Stimulated activated CD4-positive, alpha-beta T cell treated with anti-CD3 and anti-CD28 coated beads, Interleukin-15, amount 100 ng/mL, for 24 hours (primary cell): ENCODE results near the gene RRP1B.

Source experiments
- DNase-seq: peaks from one replicate; pipeline ENCODE4 v3.0.0-alpha.2; 2020

RRP1B gene

DNA sequence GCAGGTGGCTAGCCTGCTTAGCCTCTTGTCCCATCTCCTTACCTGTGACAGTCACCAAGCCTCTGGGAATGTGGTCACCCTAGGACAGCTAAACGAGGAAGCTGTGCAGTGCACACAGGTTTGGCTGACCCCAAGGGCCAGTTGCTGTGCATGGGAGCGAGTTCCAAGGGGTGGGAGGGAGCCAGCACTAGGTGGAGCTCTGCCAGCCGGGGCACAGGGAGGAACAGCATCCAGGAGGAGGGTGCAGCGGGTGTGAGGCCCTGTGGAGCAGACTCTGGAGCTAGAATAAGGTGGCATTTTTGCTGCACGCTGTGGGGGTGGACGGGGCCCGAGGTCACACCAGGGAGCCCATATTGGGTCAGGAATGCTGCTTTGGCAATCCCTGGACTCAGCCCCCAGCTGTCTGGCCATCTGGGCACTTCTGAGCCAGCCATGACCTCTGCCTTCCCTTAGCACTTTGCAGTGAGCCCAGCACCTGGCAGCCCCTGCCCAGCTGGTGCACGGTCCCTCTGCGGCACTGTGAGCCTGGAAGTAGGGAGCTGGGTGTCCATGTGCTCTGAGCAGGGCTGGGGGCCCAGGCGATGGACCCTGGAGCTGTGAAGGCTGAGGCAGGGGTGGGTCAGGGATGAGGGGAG is 68.3 kb downstream of the RRP1B start:
- no peak for DNase-seq

GRCh38 chr21:43728154-43728466 is 68.8 kb downstream of the RRP1B start:
- no peak for DNase-seq

DNA sequence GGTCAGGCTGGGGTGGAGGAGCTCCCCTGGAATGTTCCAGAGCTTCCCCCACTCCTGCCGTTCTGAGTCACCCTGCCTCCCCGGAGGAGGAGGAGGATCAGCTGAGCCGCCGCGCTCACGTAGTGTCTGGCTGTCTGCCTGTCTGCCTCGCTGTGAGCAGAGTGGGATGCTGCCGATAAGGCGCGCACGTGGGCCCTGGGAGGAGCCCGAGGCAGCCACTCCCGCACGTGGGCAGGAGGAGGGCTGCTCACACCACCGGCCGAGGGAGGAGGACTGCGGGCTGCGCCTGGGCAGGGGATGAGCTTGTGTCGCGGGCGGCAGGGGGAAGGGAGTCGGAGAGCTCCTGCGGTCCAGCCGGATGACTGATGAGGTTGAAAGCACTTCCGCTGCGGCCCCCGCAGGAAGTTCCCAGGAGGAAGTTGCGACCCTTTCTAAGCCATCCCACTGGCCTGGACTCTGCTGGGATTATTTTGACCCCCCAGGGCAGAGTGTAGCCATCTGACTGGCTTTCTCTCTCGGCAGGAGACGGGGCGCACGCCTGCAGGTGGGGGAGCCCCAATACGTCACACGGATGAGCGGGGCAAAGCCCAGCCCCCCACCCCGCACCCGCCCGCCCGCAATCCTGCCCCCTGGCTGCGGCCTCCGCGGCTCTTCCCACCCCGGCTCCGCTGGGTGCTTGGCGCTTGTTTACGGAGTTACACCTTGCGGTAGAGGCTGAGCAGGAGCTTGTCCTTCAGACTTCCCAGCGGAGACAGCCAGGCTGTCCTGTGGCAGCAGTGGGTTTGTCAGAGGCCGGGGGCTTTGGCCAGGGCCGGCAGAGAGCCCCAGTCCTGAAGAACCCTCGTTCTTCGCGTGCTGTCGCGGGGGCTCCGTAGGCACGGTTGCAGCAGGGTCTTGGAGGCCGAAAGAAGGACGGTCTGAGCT is 69.4 kb downstream of the RRP1B start:
- peak; percentile 93 for DNase-seq

- no peak for DNase-seq
Observed at GRCh38 chr21:43731476-43731875, 72.1 kb downstream of the RRP1B start.

DNA sequence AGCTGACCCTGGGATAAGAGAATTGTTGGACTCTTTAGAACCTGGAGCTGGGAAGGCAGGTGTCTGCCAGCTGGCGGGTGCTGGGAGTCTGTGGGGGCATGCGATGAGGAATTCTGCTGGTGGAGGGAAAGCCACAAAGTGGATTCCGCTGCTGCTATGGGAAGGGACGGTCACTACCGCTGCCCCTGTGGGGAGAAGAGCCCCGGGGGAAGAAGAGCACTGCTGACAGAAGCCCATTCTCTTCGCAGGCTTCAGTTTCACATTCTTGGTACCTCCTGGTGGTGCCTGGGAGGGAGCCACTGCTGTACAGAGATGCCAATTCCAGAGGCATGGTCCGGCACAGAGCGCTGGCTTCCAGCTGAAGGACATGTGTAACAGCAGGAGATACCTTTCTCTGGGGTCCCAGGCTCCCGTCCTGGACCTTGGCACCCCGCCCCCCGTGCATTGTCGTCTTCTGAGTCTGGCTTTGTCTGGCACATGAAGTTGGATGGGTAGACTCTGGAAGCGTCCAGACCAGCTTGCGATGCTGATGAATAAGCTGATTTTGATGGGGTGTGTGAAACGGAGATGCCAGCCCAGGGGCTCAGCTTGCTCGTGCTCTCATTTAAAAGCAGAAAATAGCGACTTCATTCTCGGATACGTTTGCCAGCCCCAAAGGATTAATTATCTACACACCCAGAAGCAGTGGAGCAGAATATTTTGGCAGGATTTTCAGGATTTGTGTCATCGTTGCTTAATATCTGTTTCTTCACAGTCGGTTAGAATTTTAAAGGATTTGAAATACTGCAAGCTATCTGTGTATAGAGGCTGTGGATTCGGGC is 72.7 kb downstream of the RRP1B start:
- DNase-seq, result no peak

- no peak for DNase-seq
Observed at GRCh38 chr21:43733060-43733459, 73.7 kb downstream of the RRP1B start.

GRCh38 chr21:43733529-43734071 is 74.2 kb downstream of the RRP1B start:
- DNase-seq, result peak; percentile 33

DNA sequence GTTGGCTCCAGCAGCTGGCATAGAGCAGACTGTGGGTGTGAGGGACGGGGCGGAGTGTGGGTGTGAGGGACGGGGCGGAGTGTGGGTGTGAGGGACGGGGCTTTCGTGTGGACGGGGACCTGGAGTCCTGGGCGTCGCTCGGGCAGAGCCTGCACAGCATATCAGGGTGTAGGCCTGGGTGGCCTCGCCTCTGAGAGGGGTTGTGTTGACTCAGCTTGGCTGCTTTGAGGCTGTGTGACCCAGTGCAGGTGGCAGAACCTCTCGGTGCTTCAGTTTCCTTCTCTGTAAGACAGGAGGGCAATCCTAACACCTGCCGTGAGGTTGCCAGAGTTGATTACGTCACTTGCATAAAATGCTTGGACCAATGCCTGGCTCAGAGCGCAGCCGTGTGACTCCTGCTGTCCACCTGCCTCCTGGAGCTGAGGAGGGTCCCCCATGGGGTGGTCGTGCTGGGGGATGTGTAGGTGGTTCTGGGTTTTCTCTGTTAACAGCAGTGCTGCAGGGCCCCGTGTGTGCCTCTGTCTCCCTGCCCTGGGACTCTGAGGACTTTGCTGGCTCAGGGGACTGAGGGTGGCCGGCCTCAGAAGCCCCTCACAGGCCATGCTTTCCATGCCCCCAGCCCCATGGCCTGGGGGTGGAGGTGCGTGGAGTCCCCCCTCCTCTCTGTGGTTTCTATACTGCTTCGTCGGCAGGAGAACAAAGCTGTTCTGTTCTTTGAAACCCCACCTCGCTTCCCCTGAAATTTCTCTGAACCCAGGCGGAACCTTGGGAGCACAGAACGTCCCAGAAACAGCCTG is 75.0 kb downstream of the RRP1B start:
- peak; percentile 36 for DNase-seq

DNA sequence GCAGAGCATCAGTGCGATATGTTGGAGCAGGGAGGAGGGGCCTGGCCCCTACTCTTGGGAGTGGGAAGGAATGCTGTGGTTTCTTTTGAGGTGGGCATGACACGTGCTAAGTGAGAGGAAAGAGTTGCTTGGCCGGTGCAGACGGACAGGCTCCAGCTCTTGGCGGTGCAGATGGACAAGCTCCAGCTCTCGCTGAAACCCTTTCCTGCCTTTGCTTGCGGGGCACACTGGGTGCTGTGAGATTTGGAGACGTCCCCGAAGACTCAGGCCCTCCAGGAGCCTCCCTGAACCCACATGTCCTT is 75.5 kb downstream of the RRP1B start:
- no peak for DNase-seq

GRCh38 chr21:43735236-43736091 is 76.1 kb downstream of the RRP1B start:
- no peak for DNase-seq

GRCh38 chr21:43736224-43736883 is 77.0 kb downstream of the RRP1B start:
- DNase-seq, result no peak

GRCh38 chr21:43737158-43737950 is 78.0 kb downstream of the RRP1B start:
- DNase-seq, result no peak

DNA sequence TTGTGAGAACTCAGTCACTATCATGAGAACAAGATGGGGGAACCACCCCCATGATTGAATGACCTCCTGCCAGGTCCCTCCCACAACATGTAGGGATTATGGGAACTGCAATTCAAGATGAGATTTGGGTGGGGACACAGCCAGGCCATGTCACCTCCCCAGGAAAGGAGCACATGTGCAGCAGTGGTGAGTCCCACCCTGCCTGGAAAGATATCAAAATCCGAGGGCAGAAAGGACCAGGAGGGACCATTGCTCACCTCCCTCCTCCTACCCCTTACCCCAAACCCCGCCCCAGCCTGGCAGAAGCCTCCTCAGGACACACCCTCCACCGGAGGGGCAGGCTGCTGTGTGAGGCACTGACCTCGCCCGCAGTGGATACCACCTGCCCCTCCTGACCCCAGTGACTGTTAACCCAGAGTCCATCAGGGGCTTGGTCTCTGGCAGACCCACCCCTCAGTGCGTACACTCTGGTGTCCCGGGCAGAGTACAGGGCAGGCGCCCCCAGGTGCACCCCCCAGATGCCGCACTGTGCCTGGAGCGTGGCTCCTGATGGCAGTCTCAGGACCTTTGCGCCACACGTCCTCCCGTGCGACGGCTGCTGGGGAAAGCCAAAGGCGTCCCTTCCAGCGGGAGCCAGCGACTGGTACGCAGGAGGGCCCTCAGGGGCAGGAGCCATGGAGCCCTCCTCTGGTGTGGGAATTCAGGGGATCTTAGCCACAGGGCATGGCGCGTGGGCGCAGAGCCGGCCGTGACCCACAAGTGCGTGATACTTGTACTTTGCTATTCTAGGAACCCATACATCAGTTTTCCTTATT is 80.5 kb downstream of the RRP1B start:
- no peak for DNase-seq

DNA sequence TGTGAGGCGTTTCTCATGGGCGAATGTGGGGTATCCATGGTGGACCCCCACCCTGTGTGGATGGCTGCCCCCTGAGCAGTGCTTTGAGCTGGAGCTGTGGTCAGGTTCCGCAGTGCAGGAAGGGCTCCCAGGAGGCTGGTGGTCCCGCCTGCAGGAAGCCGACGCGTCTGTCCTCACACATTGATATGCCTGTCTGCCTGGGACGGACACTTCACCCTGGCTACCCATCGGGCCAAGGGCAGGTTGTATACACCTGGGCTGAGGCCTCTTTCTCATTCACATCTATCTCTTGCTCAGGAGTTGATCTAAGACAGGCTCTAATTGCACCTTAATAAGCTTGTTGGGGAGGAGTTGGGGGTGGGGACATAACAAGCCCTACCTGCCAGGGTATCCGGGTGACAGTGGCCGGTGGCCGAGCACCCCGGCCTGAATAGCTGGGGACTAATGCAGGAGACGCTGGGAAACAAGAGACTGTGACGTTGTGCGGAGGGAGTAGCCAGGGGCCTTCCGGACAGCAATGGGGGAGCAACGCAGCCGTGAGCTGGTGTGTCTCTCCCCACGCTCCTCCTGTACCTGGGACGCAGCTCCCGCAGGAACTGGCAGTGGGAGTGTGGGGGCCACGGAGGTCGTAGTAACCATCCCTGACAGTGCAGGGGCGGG is 81.3 kb downstream of the RRP1B start:
- no peak for DNase-seq

DNA sequence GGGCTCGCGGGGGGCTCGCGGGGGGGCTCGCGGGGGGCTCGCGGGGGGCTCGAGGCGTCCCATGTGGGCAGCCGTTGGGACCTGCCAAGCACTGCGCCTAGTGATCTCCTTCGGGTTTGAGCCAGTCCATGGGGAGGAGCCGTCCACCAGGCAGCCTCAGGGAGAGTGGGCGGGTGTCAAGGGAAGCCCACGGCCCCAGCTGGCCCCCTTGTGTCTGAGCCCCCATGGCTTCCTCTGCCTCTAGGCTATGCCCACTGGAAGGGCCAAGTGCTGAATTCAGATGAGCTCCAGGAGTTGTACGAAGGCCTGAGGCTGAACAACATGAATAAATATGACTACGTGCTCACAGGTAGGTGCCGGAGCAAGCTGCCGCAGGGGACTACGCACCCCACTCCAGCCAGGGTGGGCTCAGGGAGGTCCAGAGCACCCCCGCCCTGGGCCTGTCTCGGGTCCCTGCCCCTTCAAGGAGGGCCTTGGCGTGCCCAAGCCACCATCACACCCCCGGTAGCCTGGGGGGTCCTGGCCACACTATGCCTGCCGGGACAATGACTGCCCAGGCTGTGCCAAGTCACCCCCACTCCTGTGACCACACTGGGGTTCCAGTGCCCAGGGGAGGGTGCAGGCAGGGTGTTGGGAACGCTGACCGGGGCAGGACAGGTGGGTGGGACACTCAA is 82.2 kb downstream of the RRP1B start:
- no peak for DNase-seq

DNA sequence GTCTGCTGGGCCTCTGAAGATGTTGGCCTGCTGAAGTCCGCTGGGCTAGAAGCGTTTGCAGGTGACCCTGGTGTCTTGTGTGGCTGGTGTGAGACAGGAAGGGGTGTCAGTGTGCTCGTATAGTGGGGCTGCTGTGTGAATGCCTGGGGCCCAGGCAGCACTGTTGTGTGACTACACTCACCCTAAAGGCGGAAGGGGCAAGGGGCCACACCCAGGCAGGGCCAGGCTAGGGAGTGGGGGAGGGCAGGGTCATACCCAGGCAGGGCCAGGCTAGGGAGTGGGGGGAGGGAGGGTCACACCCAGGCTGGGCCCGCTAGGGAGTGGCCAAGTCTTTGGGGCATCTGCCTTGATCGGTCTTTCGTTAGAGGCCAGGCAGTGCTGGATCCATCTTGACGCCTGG is 84.6 kb downstream of the RRP1B start:
- no peak for DNase-seq

DNA sequence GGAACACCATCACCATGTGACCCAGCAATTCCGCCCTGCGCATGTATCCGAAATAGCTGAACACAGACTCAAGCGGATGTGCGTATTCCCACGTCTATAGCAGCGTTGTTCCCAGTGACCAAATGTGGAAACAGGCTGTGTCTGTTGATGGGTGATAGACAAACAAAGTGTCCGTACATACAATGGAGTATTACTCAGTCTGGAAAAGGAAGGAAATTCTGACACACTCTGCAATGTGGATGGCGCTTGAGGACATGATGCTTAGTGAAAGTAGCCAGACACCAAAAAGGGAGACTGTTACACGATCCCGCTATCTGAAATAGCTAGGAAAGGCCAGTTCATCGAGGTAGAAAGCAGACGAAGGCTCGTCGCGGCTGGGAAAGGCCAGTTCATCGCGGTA is 85.4 kb downstream of the RRP1B start:
- no peak for DNase-seq
